Measurements from ENCODE around the gene ZNF382.

The ZNF382 gene

GRCh38 chr19:36679455-36679854, 74.3 kb downstream of the ZNF382 start:
- no peak for DNase-seq (ENCODE audit: low read depth, low spot score)
